NCI-H69 (cell line): ENCODE measurements around the gene C16orf78.
A peak's percentile ranks its signal among the peaks of the same experiment; 100 is the strongest.

Experiments
- DNase-seq: peaks from one replicate; lab custom pipeline; 2025; lab: John Stamatoyannopoulos, UW

The C16orf78 gene

DNA sequence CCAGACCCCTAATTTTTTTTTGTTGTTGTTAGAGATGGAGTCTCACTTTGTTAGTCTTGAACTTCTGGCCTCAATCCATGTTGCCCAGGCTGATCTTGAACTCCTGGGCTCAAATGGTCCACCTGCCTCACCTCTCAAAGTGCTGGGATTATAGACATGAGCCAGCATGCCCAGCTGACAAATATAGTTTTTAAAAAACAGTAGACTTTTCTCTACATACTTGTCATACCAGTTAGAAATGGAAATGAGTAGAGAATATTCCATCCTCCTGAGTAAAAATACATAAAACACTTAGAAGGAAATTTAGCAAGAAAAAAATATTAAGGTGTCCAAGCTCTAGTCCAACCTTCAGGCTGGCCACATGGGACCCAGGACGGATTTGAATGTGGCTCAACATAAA is 21.4 kb downstream of the C16orf78 start:
- no peak for DNase-seq

DNA sequence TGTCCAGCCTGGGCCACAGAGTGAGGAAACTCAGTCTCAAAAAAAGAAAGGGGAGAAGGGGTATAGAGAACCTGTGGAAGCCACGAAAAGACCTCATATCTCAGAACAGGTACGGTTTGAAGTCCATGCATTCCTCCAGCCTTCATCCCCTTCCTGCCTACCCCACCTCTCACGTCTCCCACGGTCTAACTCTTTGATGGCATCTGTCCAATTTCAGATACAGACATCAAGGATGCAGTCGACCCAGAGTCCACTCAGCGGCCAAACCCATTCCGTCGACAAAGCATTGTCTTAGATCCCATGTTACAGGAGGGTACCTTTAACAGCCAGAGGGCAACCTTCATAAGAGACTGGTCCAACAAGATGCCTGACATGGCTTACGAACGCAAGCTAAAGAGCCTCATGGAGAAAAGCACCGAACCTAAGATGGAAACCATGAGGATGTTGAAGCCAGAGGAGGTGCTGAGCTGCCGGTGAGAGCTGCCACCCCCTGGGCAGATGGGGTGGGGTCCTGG is 22.7 kb downstream of the C16orf78 start:
- DNase-seq = no peak

DNA sequence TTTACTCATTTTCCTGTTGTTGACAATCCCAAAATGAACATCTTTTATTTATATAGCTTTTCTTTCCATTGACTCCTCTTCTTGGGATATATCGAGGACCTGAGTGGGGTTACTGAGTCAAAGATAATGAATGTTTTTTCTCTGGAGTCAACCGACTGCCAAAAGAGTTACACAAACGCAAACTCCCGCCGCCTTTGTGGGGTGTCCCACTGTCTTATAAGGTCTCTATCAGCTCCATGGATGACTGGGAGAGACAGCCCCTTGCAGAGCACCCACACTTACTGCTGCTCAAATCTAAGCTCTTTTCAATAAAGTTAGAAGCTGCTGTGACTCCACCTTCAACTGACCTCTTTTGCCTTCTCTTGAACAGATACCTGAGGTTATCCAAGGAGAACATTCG is 25.2 kb downstream of the C16orf78 start:
- DNase-seq = no peak

DNA sequence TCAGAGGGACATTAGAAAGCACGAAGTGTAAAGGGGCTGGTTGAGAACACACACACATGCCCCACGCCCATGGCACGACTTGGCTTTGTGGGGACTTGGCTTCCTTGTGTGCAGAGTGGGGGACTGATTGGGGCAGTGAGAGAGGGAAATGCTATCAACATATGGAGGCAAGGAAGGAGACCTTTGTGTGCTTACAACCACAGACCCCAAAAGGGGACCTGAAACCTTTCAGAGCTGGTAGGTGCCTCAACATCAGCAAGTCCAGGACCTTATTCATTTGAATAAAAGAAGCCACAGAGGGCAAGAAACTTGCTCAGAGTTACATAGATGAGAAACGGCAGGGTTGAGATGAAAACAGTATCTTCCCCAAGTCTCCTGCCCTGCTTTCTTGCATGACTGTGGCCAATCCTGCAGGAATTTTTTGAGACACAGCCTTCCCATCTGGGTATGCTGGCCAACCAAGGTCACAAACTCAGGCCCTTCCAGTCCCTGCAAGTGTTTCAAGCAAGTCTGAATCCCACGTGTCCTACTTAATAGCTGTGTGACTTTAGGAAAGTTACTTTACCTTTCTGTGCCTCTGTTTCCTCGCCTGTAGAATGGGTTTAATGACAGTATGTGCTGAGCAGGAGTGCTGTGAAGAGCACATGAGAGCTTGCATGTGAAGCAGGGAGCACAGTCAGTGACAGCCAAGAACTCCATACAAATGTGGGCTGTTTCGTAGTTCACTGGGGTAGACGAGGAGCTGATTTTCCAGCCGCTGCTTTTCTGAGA is 26.2 kb downstream of the C16orf78 start:
- no peak for DNase-seq

DNA sequence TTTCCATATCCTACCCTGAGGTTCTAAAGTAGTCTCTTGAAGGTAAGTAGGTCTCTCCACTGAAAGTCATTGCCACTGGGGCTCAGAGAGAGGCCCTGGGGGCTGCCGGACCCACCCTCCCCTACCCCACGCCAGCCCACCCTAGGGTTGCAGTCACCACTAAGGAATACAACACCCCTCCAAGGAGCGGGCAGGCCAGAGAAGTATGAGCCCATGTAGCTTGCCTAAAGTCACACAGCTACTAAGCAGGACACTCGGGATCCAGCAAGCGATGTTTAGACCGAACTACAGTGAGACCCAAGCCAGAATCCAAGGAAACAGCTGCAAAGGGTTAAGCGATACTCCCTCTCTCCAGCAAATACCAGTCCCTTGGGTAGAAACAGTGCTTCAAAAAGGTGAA is 27.0 kb downstream of the C16orf78 start:
- DNase-seq = no peak

DNA sequence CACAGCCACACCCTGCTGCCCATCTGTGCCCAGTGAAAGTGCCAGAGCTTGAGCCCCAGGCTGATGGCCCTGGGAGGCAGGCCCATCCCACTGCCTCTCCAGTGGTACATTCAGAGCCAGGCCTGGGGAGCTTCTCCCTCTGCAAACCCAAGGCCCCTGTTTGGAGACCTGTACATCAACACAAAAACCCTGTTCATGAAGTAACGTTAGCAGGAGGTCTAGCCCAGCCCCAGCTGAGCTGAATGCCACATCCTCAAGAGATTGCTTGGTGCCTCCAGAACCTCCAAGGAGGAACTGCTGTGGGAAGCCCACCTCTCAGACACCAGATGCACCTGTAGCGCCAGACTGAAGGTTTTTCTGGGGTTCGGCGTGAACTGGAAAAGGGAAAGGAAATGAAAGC is 31.5 kb downstream of the C16orf78 start:
- no peak for DNase-seq

DNA sequence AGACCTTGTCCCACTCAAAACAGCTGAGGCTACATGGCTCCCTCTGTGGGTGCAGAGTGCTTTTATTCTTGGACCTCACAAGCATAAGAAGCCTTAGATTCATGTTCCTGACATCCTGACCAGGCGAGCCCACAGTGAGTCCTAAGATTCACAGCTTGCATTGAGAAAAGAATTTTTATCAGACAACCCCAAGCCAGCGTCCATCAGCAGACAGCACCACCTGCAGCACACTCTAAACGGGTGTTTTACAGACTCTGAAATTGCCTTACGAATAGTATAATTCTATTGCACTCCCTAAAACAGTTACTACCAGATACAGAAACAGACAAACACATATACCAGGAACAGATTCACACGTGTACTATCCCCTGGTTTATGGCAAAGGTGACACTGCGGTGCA is 31.9 kb downstream of the C16orf78 start:
- no peak for DNase-seq

DNA sequence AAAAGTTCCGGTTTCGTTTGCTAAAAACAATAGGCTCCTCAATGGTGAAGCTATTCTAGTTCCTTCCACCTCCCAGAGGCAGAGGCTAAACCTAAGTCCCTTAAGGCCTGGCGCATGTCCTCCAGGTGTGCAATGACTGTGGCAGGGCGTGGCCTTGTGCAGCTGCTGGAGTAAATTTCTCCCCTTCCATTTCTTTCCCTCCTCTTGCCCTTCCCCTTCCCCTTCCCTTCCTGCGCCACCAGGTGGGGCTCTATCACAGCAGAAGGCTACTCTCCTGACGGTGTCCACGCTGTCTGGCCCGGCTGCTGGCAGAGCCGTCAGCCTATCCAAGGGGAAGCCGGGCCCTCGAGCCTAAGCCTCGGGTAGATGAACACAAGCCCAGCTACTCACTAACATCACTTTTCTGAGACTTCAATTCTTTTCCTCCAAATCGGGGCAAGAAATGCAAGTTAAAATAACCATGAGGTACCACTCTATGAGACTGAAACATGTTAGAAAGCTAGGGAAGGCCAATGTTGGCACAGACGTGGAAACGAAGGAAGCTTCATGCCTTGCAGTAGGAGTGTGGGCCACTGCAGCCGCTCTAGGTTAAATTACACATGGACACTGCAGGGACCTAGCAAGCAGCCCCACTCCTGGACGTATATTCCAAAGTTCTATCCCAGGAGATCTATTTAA is 34.4 kb downstream of the C16orf78 start:
- DNase-seq = peak; percentile 92

DNA sequence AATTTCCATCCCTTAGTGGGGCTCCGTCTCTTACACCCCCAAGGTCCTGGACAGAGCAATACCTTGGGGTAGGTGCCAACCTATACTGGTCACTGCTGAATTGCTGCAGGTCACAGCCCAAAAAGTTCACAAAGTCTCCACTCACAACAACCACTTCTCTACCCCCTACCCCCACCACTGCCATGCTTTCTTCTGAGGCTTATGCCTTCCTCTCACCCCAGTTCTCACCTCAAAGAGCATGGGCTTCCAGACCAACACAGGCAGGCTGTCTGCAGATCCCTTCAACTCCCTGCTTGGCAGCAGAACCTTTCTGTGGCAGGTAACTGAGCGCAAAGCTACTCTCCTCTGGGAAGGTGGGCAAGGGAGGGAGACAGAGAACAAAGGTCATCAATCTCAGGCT is 35.5 kb downstream of the C16orf78 start:
- no peak for DNase-seq

DNA sequence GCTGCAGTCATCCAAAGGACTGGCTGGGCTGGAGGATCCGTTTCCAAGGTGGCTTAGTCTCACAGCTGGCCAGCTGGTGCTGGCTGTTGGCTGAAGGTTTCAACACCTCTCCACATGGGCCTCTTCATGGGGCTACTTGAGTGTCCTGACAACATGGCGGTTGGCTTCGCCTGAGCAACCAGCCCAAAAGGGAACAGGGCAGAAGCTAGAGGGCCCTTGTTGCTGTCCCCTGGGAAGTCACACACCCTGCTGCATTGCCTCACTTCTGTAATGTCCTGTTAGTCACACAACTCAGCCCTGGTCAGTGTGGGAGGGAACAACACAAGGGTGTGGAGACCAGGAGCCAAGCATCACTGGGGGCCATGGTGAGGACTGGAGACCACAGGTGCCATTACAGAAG is 36.6 kb downstream of the C16orf78 start:
- no peak for DNase-seq

DNA sequence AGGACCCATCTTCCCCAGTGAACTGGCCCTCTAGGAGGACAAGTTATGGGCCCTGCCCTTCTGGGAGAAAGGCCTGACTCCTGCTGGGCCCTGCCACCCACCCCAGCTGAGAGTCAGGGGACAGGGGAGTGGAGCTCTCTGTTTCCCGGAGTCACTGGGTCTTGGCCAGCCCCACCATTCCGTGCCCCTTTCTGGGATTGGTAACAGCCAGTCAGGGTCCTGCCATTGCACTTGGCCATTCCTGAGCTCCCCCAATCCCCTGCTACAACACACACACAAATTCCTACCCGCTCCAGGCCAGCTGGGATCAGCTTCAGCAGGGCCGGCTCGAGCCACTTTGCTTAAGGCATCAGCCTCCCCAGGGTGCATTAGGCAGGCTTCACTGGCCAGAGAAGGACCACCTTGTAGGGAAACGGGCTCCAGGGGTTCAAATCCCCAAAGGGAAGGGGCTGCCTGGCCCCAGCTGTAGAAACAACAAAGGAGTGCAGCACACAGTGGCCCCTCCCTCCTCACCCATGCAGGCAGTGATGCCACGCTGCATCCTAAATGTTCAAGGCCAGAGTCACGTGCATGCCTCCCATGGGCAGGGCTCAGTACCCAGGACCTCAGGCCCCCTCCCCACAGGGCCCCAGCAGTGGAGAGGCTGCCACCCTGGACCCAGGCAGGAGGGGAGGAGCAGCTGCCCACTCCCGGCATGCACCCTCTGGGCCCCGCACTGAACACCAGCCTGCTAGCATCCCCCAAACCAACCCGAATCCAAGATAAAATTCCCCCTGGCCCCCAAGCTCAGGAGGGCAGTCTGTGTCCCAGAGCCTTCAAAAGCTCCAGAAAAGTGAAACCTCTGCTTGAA is 37.7 kb downstream of the C16orf78 start:
- DNase-seq = no peak

DNA sequence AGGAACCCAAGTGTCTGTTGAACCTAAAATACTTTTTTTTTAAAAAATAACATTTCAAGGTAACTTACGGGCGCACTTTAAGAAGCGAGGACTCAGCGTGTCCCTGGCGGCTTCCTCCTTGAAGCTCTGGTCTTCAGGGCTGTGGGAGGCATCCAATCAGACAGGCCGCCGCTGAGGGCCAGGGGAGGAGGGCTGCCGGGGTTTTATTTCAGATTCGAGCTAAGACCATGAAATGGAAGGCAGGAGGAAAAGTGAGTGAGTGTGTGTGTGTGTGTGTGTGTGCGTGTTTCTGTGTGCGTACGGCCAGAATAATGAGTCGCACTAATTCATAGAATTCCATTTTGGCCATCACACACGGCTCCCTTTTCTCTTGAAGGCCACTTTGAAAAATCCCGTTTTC is 41.1 kb downstream of the C16orf78 start:
- DNase-seq = no peak

DNA sequence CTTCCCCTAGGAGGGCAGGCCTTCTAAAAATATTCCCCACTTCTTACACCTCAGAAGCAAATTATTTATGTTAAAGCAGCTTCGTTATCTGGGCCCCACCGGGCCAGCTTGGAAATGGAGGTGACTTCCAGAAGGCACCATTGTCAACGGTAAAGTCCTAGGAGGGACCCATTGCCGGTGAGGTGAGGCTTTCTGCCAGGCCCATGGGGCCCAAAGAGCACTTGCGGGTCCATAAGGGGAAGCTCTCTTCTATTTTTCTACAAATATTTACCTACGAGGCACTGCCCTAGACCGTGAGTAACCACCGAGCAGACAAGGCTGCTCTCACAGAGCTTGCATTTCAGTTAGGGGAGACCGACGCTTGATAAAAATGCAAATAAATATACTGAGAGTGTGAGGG is 41.5 kb downstream of the C16orf78 start:
- DNase-seq = no peak

DNA sequence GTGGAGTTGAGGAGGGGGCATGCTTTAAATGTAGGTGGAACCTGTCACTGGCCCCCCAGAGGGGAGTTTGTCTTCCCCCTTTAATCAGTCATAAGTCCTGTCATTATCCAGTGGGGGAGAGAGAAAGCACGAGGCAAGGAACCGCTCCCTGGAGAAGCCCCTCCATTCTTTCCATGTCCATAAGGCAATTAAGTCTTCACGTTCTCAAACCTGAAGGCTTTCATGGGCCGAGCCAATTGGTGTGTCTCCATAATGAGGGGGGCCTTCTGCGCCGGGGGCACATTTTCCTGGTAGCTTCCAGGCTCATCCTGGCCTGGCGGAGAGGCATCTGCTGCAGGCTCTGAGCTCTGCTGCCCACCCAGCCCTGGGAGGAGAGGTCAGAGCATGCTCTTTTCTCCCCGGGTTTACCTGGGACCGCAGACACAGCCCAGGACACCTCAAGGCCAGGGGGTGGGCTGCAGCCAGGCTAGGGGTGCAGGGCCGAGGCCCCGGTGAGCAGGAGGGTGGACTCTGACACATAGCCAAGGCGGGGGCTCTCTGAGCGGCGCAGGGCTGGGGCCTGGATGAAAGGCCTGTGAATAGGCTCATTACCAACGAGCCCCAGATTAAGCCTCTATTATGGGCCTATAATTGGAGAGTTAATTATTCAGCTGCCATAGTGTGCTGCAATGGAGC is 42.5 kb downstream of the C16orf78 start:
- DNase-seq = no peak

DNA sequence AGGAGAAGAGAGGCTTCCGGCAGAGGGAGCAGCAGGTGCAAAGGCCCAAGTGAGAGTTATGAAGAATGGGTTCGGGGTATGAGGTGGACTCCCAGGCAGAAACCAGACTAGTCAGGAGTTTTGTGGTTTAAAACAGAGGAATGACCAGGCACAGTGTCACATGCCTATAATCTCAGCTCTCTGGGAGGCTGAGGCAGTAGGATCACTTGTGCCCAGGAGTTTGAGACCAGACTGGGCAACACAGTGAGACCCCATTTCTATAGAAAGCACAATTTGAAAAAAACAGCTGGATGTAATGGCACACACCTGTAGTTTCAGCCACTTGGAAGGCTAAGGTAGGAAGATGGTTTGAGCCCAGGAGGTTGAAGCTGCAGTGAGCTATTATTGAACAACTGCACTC is 43.8 kb downstream of the C16orf78 start:
- DNase-seq = no peak

DNA sequence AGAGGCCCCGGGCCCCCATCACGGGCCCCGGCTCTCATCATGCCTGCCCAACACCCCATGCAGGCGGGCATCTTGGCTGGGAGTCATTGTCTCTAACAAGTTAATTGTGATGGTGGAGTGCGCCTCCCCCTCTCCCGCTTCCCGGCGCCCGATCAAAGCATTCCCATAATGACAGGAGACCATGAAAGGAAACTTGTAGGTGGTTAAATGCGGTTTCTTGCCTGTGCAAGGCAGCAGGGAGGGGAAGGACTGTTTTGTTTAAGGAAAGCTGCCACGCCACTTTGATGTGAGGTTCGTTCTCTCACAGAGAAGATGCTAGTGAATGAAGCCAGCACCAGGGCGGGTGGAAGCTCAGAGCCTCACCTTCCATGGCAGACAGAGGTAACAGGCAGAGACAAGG is 45.4 kb downstream of the C16orf78 start:
- peak; percentile 61 for DNase-seq

DNA sequence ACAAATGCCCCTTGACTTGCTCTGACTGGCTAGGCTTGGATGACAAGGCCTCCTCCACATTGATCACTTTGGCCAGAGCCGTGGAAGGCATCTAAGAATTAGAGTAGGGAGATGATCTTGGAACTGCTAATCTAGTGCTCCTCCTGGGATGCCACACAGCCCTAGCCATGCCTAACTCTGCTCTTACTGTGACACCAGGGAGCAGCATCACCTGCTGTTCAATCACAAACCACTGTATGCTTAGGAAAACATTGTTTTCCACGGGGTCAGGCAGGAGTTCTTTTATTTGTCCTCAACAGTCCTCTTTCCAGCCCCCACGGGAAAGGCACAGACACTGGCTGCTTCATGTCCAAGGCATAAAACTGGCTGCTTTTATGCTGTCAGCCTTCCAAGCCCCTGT is 46.3 kb downstream of the C16orf78 start:
- peak; percentile 73 for DNase-seq

DNA sequence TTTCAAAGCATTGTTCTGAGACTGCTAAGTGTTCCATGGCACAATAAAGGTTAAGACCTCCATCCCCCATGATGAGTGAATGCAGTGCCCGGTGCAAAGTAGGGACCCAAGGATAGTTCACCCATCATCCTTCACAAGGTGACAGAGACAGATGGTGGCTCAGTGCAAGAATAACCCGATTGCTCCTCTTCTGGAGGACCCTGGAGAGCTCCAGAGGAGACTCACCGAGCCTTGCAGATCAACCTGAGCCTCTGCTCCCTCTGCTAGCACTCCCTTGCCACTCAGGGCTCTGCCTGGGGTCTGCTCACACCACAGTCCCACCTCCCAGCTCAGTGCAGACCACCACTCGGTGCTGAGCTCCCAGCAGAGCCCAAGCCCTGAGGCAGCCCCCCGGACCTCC is 49.3 kb downstream of the C16orf78 start:
- DNase-seq = no peak

DNA sequence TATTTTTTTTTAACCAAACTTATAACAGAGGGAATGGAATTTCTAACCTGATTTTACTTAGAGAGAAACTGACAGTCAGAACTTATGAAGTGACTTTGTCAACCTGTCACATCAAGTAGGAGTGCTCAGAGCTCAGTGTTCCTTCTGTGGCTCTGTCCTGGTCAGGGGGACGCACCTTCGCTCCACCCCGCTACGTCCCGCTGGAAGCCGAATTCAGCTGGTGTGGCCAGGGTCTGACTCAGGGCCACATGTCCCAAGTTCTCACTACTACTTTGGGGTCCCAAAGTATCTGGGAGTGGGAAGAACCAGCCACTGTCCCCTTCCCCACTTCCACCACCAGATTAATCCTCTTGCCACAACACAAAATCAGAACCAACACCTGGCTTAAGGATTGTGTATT is 51.4 kb downstream of the C16orf78 start:
- no peak for DNase-seq

DNA sequence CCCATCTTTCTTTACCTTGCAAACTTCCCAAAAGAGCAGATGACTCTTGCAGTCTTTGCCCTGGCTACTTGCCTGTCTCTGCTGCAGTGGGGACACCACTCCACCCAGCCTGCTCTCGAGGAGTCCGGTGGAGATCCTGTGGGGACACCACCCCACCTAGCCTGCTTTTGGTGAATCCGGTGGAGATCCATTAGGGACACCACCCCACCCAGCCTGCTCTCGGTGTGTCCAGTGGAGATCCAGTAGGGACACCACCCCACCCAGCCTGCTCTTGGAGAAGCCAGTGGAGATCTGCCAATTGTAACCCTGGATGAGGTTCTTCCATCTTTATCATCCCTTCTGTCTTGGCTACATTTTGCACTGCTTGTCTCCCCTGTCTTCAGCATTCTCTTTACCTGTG is 54.2 kb downstream of the C16orf78 start:
- DNase-seq = no peak

DNA sequence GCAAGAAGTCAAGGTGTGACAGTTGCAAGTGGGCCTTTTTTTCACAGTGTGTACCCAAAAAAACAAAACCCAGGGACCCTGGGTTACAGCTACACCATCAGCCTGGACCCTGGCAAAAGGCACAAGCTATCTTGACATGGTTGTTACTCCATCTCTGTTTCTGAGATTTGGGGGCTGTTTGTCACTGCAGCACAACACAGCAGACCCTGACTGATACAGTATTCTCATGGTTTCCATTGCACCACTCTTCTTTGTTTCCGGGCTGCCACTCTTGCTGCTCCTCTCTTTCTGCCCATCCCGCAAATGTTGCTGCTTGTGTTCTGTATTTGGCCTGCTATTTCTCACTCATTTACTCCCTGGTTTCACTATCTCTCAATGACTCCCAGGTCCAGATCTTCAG is 55.2 kb downstream of the C16orf78 start:
- DNase-seq = no peak

DNA sequence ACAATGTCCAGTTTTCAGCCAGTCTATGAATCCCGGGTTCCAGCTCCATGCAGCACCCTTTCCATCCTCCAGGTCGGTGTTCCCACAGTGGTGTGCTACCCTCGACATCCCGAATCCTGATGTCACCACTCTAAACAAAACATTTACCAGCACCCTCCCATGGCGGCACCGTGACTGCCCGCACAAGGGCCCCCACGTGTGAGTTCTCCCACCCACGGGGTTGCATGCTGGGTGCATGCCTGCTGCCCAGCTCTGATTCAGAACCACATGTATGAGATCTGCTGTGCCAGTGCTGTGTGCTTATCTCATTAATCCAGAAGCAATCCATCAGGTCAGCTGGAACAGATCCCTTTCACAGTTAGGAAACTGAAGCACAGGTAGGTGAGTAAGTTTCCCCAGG is 57.4 kb downstream of the C16orf78 start:
- DNase-seq = no peak
